HFFc6 (cell line): ENCODE measurements around the gene ERCC1. TPM values are rescaled to one million over a fixed set of nuclear protein-coding genes. Genes with fewer than 3 reads are reported as not detected.

ENCODE experiments used
- DNase-seq: peaks from one replicate; pipeline ENCODE4 v3.0.0-alpha.2; 2018
- H3K27ac Mint-ChIP-seq: 2 replicates; pipeline ENCODE4 v1.8.0; 2020; ENCODE audit warnings: mild to moderate bottlenecking, mixed read lengths
- H3K27me3 Mint-ChIP-seq: 2 replicates; pipeline ENCODE4 v1.8.0; 2021; ENCODE audit warnings: mild to moderate bottlenecking, moderate library complexity, mixed read lengths; ENCODE audit not compliant: insufficient read depth
- H3K36me3 Mint-ChIP-seq: 2 replicates; pipeline ENCODE4 v1.8.0; 2021; ENCODE audit warnings: low read depth, mixed read lengths
- H3K4me1 Mint-ChIP-seq: 2 replicates; pipeline ENCODE4 v1.8.0; 2020; ENCODE audit warnings: low read depth, mixed read lengths
- H3K4me3 Mint-ChIP-seq: 2 replicates; pipeline ENCODE4 v1.8.0; 2020; ENCODE audit warnings: mild to moderate bottlenecking, moderate library complexity, mixed read lengths
- H3K9me3 Mint-ChIP-seq: 2 replicates; pipeline ENCODE4 v1.8.0; 2020; ENCODE audit warnings: mild to moderate bottlenecking, mixed read lengths
- CTCF ChIP-seq: fragments of 200-600 bp; sonication (generic); IDR thresholded peaks from 2 replicates; pipeline ENCODE4 v1.5.0; 2021; ENCODE audit warnings: antibody characterized with exemption, mild to moderate bottlenecking
- microRNA-seq: library from miRNA; unstranded; fragments of <30 nt; microRNA quantifications from one replicate; pipeline ENCODE4, GENCODE V29; 2019
- total RNA-seq, 6 experiments: library from RNA; stranded (reverse); fragmentation: NEBNext Ultra II Directional; extraction: Animal tissue kit (Norgen Biotek cat#: 25700); gene quantifications; 2 replicates in 1 of 6; 3 replicates in 5 of 6; pipeline ENCODE4 v1.2.3, GENCODE V29; 2021

The ERCC1 gene
- total RNA-seq, 6 experiments from 2014 or later: 106 to 129 (median 117) TPM

- Mint-ChIP-seq H3K4me1 (no peaks in the 10 kb centered on the region), H3K4me3 (no peak overlapping the region), H3K27ac (no peak overlapping the region), H3K9me3 (no peaks in the 10 kb centered on the region), H3K36me3 (peaks cover 27% of the 10 kb centered on the region), H3K27me3 (no peaks in the 10 kb centered on the region; the same call in 1 of the 2 replicates)
- no peak for DNase-seq
- no peak for TF ChIP-seq CTCF
Measured at GRCh38 chr19:45362291-45362690, 61.4 kb downstream of the ERCC1 start.

- no peak for TF ChIP-seq CTCF
- no peaks in the 10 kb centered on the region for H3K4me1 Mint-ChIP-seq
- no peak for DNase-seq
- H3K9me3 Mint-ChIP-seq: no peaks in the 10 kb centered on the region
- no peak overlapping the region for H3K27ac Mint-ChIP-seq
- H3K36me3 Mint-ChIP-seq: peaks cover 34% of the 10 kb centered on the region
- H3K4me3 Mint-ChIP-seq: no peak overlapping the region
- H3K27me3 Mint-ChIP-seq: no peaks in the 10 kb centered on the region; the same call in 1 of the 2 replicates
Measured at GRCh38 chr19:45361608-45362007, 62.1 kb downstream of the ERCC1 start.

GRCh38 chr19:45358213-45358792, 65.4 kb downstream of the ERCC1 start:
- H3K4me3 Mint-ChIP-seq: no peak overlapping the region
- H3K4me1 Mint-ChIP-seq: no peaks in the 10 kb centered on the region
- H3K9me3 Mint-ChIP-seq: no peaks in the 10 kb centered on the region

GRCh38 chr19:45357445-45357783, 66.3 kb downstream of the ERCC1 start:
- DNase-seq: no peak
- Mint-ChIP-seq H3K27me3 (no peaks in the 10 kb centered on the region; the same call in 1 of the 2 replicates), H3K9me3 (no peaks in the 10 kb centered on the region), H3K36me3 (peaks cover 58% of the 10 kb centered on the region), H3K4me1 (no peaks in the 10 kb centered on the region), H3K4me3 (no peak overlapping the region), H3K27ac (no peak overlapping the region)
- no peak for TF ChIP-seq CTCF

More at GRCh38 chr19:45358213-45358792, 65.4 kb downstream of the ERCC1 start:
- TF ChIP-seq CTCF: no peak
- H3K27me3 Mint-ChIP-seq: no peaks in the 10 kb centered on the region; the same call in 1 of the 2 replicates
- peaks cover 56% of the 10 kb centered on the region for H3K36me3 Mint-ChIP-seq
- DNase-seq: no peak
- no peak overlapping the region for H3K27ac Mint-ChIP-seq

Small RNAs within 50 kb of the gene (microRNA-seq; reads per million reads assigned to microRNA genes)
- gene MIR6088: not detected

Other genes with a start within 250 kb of the ERCC1 start
- 1 to 10 TPM; 3.5 to 6.9 (median 5.2) TPM for gene TRAPPC6A, start 245.7 kb downstream of the ERCC1 start, total RNA-seq
- 10 to 100 TPM; 10.5 to 14.2 (median 12.2) TPM for gene BLOC1S3, start 245.1 kb downstream of the ERCC1 start, total RNA-seq
- under 1 TPM in 1 of 6 experiments, not detected in 5; 0.10 TPM for gene EXOC3L2, start 178.5 kb downstream of the ERCC1 start, total RNA-seq
- gene MARK4, start 172.6 kb downstream of the ERCC1 start, total RNA-seq: 10 to 100 TPM; 38.9 to 46.0 (median 44.2) TPM
- not detected for gene CKM, start 101.0 kb downstream of the ERCC1 start, total RNA-seq
- gene KLC3, start 83.2 kb downstream of the ERCC1 start, total RNA-seq: not detected
- 100 to 1,000 TPM in 1 of 6 experiments, 10 to 100 TPM in 5; 80.2 to 108 (median 87.8) TPM for gene ERCC2, start 53.3 kb downstream of the ERCC1 start, total RNA-seq
- gene PPP1R13L, start 18.8 kb downstream of the ERCC1 start, total RNA-seq: 10 to 100 TPM; 10.2 to 24.7 (median 22.2) TPM
- 10 to 100 TPM; 13.7 to 25.8 (median 15.1) TPM for gene POLR1G, start 17.3 kb downstream of the ERCC1 start, total RNA-seq
- 10 to 100 TPM; 35.0 to 71.5 (median 62.9) TPM for gene FOSB, start 44.1 kb upstream of the ERCC1 start, total RNA-seq
- 10 to 100 TPM; 10.3 to 21.3 (median 13.8) TPM for gene RTN2, start 73.1 kb upstream of the ERCC1 start, total RNA-seq
- 1 to 10 TPM in 4 of 6 experiments, under 1 TPM in 2; 0.80 to 1.3 (median 1.1) TPM for gene PPM1N, start 74.5 kb upstream of the ERCC1 start, total RNA-seq
- gene VASP, start 83.6 kb upstream of the ERCC1 start, total RNA-seq: 100 to 1,000 TPM; 179 to 199 (median 185) TPM
- gene OPA3, start 160.9 kb upstream of the ERCC1 start, total RNA-seq: 10 to 100 TPM; 13.3 to 15.5 (median 14.3) TPM
- 10 to 100 TPM in 4 of 6 experiments, 1 to 10 TPM in 2; 3.7 to 16.8 (median 13.3) TPM for gene GPR4, start 178.3 kb upstream of the ERCC1 start, total RNA-seq
- gene EML2, start 215.5 kb upstream of the ERCC1 start, total RNA-seq: 10 to 100 TPM; 57.8 to 71.2 (median 64.7) TPM
- gene GIPR, start 244.3 kb upstream of the ERCC1 start, total RNA-seq: 1 to 10 TPM in 1 of 6 experiments, under 1 TPM in 5; 0.31 to 1.1 (median 0.68) TPM